GM12864 (cell line): Measurements from ENCODE around the gene NLRP1.
"Not testable (repeated sequence)": the region's sequence is repeated elsewhere in the genome, so short reads cannot be mapped to it uniquely, and the experiment has no call there.

Experiments
- DNase-seq: peaks from one replicate; pipeline ENCODE4 v3.0.0-alpha.2; 2011; ENCODE audit warnings: low read depth
- H3K4me3 ChIP-seq: 2 replicates; pipeline ENCODE4 v1.5.1; 2011; ENCODE audit warnings: mild to moderate bottlenecking, low read depth, low read length, control low read depth
- CTCF ChIP-seq: IDR thresholded peaks from 2 replicates; pipeline ENCODE4 v1.5.1; 2011; ENCODE audit warnings: low read depth, mild to moderate bottlenecking, moderate library complexity, low read length, control low read depth, inconsistent platforms; ENCODE audit errors: missing control alignments

NLRP1 gene

GRCh38 chr17:5581655-5582054 is 2.7 kb downstream of the NLRP1 start:
- no peak for DNase-seq
- H3K4me3 ChIP-seq, result no peak overlapping the region
- no peak for TF ChIP-seq CTCF

GRCh38 chr17:5580969-5581368 is 3.3 kb downstream of the NLRP1 start:
- H3K4me3 ChIP-seq, result no peak overlapping the region
- no peak for DNase-seq
- TF ChIP-seq CTCF, result no peak

- H3K4me3 ChIP-seq, result no peak overlapping the region
- TF ChIP-seq CTCF, result no peak
- no peak for DNase-seq
These were observed 3.9 kb downstream of the NLRP1 start for GRCh38 chr17:5580367-5580766.

GRCh38 chr17:5578768-5579167 is 5.5 kb downstream of the NLRP1 start:
- not testable (repeated sequence) for DNase-seq, H3K4me3 ChIP-seq

GRCh38 chr17:5573017-5573416 is 11.3 kb downstream of the NLRP1 start:
- DNase-seq, H3K4me3 ChIP-seq: not testable (repeated sequence)

- TF ChIP-seq CTCF, result no peak
- no peak for DNase-seq
These were observed 13.0 kb downstream of the NLRP1 start for GRCh38 chr17:5571281-5571680.

GRCh38 chr17:5565808-5566207 is 18.5 kb downstream of the NLRP1 start:
- TF ChIP-seq CTCF, result no peak
- DNase-seq, result no peak
- H3K4me3 ChIP-seq, result no peak overlapping the region

More at GRCh38 chr17:5571281-5571680, 13.0 kb downstream of the NLRP1 start:
- no peak overlapping the region for H3K4me3 ChIP-seq

GRCh38 chr17:5563456-5563855 is 20.9 kb downstream of the NLRP1 start:
- H3K4me3 ChIP-seq, result no peak overlapping the region
- no peak for TF ChIP-seq CTCF
- DNase-seq, result no peak
